GM12875 (cell line): ENCODE results near the gene KCNN4.

ENCODE experiments used
- H3K4me3 ChIP-seq: one replicate; pipeline ENCODE4 v1.5.1; 2011; ENCODE audit warnings: low read depth, low read length, control low read depth
- TF ChIP-seq, protein P1 (sequence below): IDR thresholded peaks from 2 replicates; pipeline ENCODE4 v1.5.1; 2011; ENCODE audit warnings: low read depth, mild to moderate bottlenecking, control low read depth, inconsistent platforms, low read length, moderate library complexity, borderline replicate concordance; ENCODE audit not compliant: insufficient read depth

Gene KCNN4

DNA sequence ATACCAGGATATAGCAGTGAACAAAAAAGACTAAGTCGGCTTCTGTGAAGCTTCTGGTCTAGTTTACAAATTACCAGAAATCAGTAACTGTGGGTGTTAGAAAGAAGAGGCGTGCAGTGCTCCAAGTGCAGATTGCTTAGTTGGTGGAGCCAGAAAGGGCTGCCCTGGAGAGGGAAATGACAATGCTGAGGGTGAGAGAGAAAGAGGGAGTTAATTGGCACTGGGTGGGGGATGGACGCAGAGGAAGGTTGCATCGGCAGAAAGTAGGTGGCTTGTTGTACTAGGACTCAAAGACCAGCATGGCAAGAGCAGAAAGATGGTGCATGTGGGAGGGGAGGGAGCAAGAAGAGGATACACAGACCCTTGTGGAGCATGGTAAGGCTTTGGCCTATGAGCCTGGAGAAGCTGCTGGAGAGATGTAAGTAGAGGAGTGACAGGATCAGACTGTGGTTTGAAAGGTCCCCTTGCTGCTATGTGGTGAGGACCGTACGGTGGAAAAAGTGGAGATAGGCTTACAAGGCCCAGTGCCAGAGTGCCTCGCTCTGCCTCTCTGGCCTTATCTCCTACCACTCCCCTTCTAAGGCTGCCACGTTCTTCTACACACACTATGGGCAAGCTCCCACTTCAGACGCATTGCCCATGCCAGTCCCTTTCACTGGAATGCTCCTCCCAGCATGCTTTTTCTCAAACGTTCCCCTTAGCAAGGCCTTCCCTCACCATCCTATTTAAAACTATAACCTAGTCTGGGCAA, 39.5 kb downstream of the KCNN4 start:
- no peak overlapping the region for H3K4me3 ChIP-seq
- TF ChIP-seq, protein P1, sequence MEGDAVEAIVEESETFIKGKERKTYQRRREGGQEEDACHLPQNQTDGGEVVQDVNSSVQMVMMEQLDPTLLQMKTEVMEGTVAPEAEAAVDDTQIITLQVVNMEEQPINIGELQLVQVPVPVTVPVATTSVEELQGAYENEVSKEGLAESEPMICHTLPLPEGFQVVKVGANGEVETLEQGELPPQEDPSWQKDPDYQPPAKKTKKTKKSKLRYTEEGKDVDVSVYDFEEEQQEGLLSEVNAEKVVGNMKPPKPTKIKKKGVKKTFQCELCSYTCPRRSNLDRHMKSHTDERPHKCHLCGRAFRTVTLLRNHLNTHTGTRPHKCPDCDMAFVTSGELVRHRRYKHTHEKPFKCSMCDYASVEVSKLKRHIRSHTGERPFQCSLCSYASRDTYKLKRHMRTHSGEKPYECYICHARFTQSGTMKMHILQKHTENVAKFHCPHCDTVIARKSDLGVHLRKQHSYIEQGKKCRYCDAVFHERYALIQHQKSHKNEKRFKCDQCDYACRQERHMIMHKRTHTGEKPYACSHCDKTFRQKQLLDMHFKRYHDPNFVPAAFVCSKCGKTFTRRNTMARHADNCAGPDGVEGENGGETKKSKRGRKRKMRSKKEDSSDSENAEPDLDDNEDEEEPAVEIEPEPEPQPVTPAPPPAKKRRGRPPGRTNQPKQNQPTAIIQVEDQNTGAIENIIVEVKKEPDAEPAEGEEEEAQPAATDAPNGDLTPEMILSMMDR: no peak

DNA sequence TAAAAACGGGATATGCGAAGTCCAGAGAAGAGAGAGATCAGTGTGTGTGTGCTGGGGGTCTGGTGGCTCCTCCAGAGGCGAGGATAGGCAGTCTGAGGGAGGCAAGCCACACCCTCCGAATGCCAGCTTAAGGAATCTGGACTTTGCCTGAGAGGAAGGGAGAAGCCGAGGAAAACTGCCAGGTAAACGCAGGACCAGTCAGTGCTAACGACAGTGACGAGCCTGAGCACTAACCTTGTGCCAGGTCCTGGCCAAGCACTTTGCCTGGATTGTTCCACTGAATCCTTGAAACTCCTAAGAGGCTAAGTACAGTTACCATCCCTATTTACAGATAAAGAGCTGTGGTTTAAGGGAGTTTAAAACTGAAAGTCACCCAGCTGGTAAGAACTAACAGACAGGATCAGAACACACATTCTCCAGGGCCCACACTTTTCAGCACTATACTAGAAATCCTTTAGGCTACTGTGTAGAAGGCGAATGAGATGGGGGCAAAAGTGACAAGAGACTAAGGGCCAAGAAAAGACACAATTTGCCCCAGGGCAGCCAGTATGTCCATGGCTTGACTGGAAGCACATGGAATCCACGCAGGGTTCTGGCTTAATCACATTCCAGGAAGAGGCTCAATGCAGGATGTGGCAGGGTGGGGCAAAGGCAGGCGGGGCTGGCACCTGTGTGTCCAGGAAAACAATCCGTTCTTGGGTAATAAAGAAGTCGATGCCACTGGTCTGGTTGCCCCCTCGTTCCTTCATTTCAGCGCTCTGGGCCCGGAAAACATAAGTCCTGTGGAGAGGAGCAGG, 41.1 kb downstream of the KCNN4 start:
- no peak overlapping the region for H3K4me3 ChIP-seq
- TF ChIP-seq, protein P1: no peak

DNA sequence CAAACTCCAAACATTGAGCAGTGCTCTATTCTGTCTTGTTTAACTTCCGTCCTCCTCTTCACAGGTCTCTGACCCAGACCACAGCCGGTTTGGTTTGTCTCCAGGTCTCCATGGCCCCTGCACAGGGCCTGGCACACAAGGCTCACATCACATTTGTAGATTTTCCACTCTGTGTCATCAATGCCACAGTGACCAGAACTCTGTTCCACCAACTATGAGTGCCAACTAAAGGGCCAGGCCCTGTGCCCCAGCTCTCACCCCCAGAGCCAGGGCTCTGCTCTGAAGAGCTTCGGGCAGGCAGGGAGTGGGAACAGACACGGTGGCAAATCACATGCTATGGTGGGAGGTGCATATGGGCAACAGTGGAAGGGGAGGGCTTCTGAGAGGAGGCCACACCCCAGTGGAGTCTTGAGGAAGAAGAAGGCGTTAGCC, 42.0 kb downstream of the KCNN4 start:
- TF ChIP-seq, protein P1: no peak
- H3K4me3 ChIP-seq: no peak overlapping the region

DNA sequence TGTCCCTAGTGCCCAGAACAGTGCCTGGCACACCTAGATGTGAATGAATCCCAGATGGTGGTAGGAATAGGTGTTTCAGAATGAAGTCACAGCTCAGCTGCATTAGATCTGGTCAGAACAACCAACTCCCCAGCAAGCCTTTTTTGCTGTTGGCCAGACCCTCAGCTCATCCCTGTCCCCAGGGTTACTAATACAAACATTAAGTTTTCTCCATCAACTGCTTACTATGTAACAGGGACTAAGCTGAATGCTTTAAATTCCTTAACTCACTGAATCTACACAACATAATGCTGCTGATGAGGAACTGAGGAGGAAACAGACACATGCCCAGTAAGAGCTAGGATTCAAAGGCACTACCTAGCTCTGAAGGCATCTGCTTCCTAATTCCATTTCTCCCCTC, 44.8 kb downstream of the KCNN4 start:
- TF ChIP-seq, protein P1: no peak
- no peak overlapping the region for H3K4me3 ChIP-seq

DNA sequence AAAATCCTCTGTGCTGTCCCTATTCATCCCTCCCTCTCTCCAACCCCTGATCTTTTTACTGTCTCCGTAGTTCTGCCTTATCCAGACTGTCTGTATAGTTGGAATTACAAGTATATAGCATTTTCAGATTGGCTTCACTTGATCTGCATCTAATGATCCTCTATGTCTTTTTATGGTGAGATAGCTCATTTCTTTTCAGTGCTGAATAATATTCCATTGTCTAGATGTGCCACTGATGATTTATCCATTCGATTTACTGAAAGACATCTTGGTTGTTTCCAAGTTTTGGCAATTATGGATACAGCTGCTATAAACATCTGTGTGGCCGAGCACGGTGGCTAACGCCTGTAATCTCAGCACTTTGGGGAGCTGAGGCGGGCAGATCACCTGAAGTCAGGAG, 45.8 kb downstream of the KCNN4 start:
- TF ChIP-seq, protein P1: no peak
- H3K4me3 ChIP-seq: no peak overlapping the region

DNA sequence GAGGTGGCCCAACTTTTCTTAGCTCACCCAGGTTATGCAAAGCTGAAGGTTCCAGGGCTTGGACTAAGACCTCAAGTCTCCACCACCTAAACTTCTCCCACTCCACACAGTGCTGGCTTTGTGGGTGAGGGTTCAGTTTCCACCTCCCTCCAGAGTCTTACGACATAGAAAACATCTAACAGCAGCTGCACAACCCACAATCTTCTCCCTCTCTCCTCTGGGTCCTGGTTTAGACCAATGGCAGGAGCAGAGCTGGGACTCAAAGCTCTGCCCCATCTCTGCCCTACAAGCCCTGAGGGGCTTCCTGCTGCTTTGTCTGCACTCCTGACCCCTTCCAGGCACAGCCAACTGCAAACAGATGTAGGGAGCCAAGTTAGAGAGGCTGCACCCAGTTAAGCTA, 48.9 kb downstream of the KCNN4 start:
- no peak overlapping the region for H3K4me3 ChIP-seq
- TF ChIP-seq, protein P1: no peak

DNA sequence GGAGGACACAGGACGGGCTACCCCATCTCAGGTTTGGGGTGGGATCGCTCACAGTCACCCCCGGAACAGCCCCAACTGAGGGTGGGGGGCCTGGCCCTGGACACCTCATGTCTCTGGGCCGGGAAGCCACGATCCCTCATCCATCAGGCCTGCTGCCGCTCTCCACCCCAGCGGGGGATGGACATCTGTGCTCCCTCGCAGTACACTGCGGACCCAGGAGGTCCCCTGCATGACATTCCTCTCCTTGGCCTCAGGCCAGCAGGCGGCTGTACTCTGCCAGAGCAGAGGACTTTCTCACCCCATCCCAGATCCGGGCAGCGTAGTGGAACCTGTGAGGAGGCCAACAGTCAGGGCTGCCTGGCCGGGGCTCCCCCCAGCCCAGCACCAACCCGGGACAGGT, 49.4 kb downstream of the KCNN4 start:
- H3K4me3 ChIP-seq: no peak overlapping the region

More for the DNA sequence above, 49.4 kb downstream of the KCNN4 start:
- TF ChIP-seq, protein P1: no peak
